ENCODE results near the gene NRXN3.

NRXN3 gene

GRCh38 chr14:78302841-78303240 is 132.7 kb downstream of the NRXN3 start:
- H3K4me3 ChIP-seq (ENCODE audit: low read length), result no peak overlapping the region
- no peak overlapping the region for H3K9ac ChIP-seq (ENCODE audit: low read depth, low read length)
- no peaks in the 10 kb centered on the region for H3K27me3 ChIP-seq (ENCODE audit: control insufficient read depth, insufficient read depth, low read length)
- no peaks in the 10 kb centered on the region for H3K4me1 ChIP-seq (ENCODE audit: control insufficient read depth, insufficient read depth, low read length)
- no peaks in the 10 kb centered on the region for H3K9me3 ChIP-seq (replicated peaks; ENCODE audit: low read length)
- no peaks in the 10 kb centered on the region for H3K36me3 ChIP-seq (ENCODE audit: insufficient read depth, low read length)
- no peak overlapping the region for H3K4me2 ChIP-seq (ENCODE audit: low read length)

DNA sequence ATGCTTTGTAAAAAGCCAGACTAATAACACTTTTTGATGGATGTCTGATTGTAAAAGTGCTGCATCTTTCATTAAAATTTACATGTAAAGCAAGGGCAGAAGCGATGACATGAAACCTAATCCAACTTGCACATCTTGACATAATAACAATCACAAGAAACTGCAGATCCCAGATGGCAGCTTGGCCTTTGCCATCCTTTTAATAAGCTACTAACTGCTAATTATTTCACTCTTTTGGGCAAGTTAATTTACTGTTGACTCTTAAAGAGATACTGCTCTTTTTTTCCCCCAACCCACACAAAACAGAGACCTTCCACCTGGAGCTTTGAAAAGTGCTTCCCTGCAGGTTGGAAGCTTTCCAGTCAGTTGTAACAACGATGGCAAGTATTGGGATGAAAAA is 137.5 kb downstream of the NRXN3 start:
- Histone ChIP-seq H3K9me3 (replicated peaks; ENCODE audit: low read length) (no peaks in the 10 kb centered on the region), H3K27me3 (ENCODE audit: control insufficient read depth, insufficient read depth, low read length) (no peaks in the 10 kb centered on the region), H3K4me2 (ENCODE audit: low read length) (no peak overlapping the region), H3K36me3 (ENCODE audit: insufficient read depth, low read length) (no peaks in the 10 kb centered on the region), H3K9ac (ENCODE audit: low read depth, low read length) (no peak overlapping the region), H3K4me1 (ENCODE audit: control insufficient read depth, insufficient read depth, low read length) (no peaks in the 10 kb centered on the region), H3K4me3 (ENCODE audit: low read length) (no peak overlapping the region)

DNA sequence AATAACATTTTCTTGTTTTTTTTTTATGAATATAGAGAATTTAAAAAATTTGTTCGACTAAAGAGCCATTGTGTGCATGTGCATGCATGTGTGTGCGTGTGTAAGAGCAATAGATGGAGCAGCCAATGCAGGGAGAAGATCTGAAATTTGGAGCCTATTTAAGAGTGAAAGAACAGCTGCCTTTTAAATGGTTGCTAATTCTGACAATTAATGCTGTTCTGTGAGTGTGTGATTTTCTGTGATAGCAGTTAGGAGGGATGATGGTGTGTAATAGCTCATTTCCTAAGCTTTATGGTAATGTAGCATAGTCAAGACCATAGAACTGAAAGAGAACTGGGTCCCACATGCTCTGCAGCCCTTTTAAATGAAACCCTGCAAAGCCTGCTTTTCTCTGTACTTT is 137.9 kb downstream of the NRXN3 start:
- Histone ChIP-seq H3K4me1 (ENCODE audit: control insufficient read depth, insufficient read depth, low read length) (no peaks in the 10 kb centered on the region), H3K9ac (ENCODE audit: low read depth, low read length) (no peak overlapping the region), H3K36me3 (ENCODE audit: insufficient read depth, low read length) (no peaks in the 10 kb centered on the region), H3K27me3 (ENCODE audit: control insufficient read depth, insufficient read depth, low read length) (no peaks in the 10 kb centered on the region), H3K4me2 (ENCODE audit: low read length) (no peak overlapping the region), H3K4me3 (ENCODE audit: low read length) (no peak overlapping the region), H3K9me3 (replicated peaks; ENCODE audit: low read length) (no peaks in the 10 kb centered on the region)

- Histone ChIP-seq H3K27me3 (ENCODE audit: control insufficient read depth, insufficient read depth, low read length) (no peaks in the 10 kb centered on the region), H3K9me3 (replicated peaks; ENCODE audit: low read length) (no peaks in the 10 kb centered on the region), H3K9ac (ENCODE audit: low read depth, low read length) (no peak overlapping the region), H3K4me3 (ENCODE audit: low read length) (no peak overlapping the region), H3K4me1 (ENCODE audit: control insufficient read depth, insufficient read depth, low read length) (no peaks in the 10 kb centered on the region), H3K4me2 (ENCODE audit: low read length) (no peak overlapping the region), H3K36me3 (ENCODE audit: insufficient read depth, low read length) (no peaks in the 10 kb centered on the region)
Observed at GRCh38 chr14:78310272-78310671, 140.1 kb downstream of the NRXN3 start.

DNA sequence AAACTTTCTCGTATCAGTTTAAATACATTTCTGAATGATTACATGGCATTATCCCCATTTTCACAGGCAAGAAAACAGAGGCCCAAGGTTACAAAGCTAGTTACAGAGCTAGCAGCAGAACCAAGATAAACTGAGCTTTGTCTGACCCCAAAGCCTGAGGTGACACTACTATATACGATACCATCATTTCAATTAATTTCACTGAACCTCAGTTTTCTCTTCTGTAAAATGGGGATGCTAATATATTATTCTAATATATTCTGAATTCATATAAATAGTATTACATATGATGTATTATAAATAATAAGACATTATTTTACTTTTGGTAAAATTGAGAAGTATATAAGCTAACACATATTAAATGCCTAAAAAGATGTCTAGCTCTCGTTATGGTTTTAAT is 143.3 kb downstream of the NRXN3 start:
- H3K36me3 ChIP-seq (ENCODE audit: insufficient read depth, low read length), result no peaks in the 10 kb centered on the region
- H3K4me3 ChIP-seq (ENCODE audit: low read length), result no peak overlapping the region
- no peaks in the 10 kb centered on the region for H3K9me3 ChIP-seq (replicated peaks; ENCODE audit: low read length)
- no peaks in the 10 kb centered on the region for H3K27me3 ChIP-seq (ENCODE audit: control insufficient read depth, insufficient read depth, low read length)
- H3K4me1 ChIP-seq (ENCODE audit: control insufficient read depth, insufficient read depth, low read length), result no peaks in the 10 kb centered on the region
- no peak overlapping the region for H3K9ac ChIP-seq (ENCODE audit: low read depth, low read length)
- no peak overlapping the region for H3K4me2 ChIP-seq (ENCODE audit: low read length)

DNA sequence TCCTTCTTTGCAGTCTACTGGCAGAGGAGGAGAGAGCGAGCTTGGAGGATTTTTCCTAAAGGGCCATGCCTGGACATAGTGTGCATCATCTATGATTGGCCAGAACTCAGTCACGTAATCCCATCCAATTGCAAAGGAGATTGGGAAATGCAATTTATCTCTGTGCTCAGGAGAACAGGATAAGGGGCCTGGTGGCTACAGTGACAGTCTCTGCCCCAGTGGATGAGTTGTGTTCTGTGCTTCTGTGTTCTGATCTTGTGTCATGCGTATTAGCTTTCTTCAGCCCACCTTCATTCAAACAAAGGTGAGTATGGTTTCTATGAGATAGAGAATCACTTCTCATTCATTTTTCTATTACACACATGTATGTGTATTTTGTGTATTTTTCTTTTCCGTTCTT is 144.3 kb downstream of the NRXN3 start:
- Histone ChIP-seq H3K9ac (ENCODE audit: low read depth, low read length) (no peak overlapping the region), H3K4me2 (ENCODE audit: low read length) (no peak overlapping the region), H3K27me3 (ENCODE audit: control insufficient read depth, insufficient read depth, low read length) (no peaks in the 10 kb centered on the region), H3K4me3 (ENCODE audit: low read length) (no peak overlapping the region), H3K4me1 (ENCODE audit: control insufficient read depth, insufficient read depth, low read length) (no peaks in the 10 kb centered on the region), H3K36me3 (ENCODE audit: insufficient read depth, low read length) (no peaks in the 10 kb centered on the region), H3K9me3 (replicated peaks; ENCODE audit: low read length) (no peaks in the 10 kb centered on the region)

GRCh38 chr14:78316052-78316451 is 145.9 kb downstream of the NRXN3 start:
- no peaks in the 10 kb centered on the region for H3K36me3 ChIP-seq (ENCODE audit: insufficient read depth, low read length)
- no peaks in the 10 kb centered on the region for H3K27me3 ChIP-seq (ENCODE audit: control insufficient read depth, insufficient read depth, low read length)
- H3K4me3 ChIP-seq (ENCODE audit: low read length), result no peak overlapping the region
- H3K9me3 ChIP-seq (replicated peaks; ENCODE audit: low read length), result no peaks in the 10 kb centered on the region
- no peak overlapping the region for H3K4me2 ChIP-seq (ENCODE audit: low read length)
- no peaks in the 10 kb centered on the region for H3K4me1 ChIP-seq (ENCODE audit: control insufficient read depth, insufficient read depth, low read length)
- H3K9ac ChIP-seq (ENCODE audit: low read depth, low read length), result no peak overlapping the region

DNA sequence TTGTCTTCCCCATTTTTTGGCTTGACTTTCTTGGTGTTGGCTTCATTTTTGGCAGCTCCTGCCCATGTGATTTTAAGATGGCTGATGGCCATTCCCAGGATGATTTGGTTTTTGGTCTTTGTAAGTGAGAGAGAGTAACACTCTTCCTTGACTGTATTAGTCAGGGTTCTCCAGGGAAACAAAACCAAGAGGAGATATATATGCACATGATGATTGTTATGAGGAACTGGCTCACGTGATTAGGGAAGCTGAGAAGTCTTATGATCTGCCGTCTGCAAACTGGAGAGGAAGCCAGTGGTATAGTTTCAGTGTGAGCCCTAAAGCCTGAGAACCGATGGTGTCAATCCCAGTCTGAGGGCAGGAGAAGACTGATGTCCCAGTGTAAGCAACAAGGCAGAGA is 146.6 kb downstream of the NRXN3 start:
- Histone ChIP-seq H3K4me1 (ENCODE audit: control insufficient read depth, insufficient read depth, low read length) (no peaks in the 10 kb centered on the region), H3K27me3 (ENCODE audit: control insufficient read depth, insufficient read depth, low read length) (no peaks in the 10 kb centered on the region), H3K4me2 (ENCODE audit: low read length) (no peak overlapping the region), H3K4me3 (ENCODE audit: low read length) (no peak overlapping the region), H3K9me3 (replicated peaks; ENCODE audit: low read length) (peaks cover 3% of the 10 kb centered on the region), H3K9ac (ENCODE audit: low read depth, low read length) (no peak overlapping the region), H3K36me3 (ENCODE audit: insufficient read depth, low read length) (no peaks in the 10 kb centered on the region)

- H3K9me3 ChIP-seq (replicated peaks; ENCODE audit: low read length), result peaks cover 6% of the 10 kb centered on the region
- H3K4me1 ChIP-seq (ENCODE audit: control insufficient read depth, insufficient read depth, low read length), result no peaks in the 10 kb centered on the region
- no peaks in the 10 kb centered on the region for H3K36me3 ChIP-seq (ENCODE audit: insufficient read depth, low read length)
- H3K9ac ChIP-seq (ENCODE audit: low read depth, low read length), result no peak overlapping the region
- H3K4me2 ChIP-seq (ENCODE audit: low read length), result no peak overlapping the region
- no peaks in the 10 kb centered on the region for H3K27me3 ChIP-seq (ENCODE audit: control insufficient read depth, insufficient read depth, low read length)
- no peak overlapping the region for H3K4me3 ChIP-seq (ENCODE audit: low read length)
Observed at GRCh38 chr14:78319406-78319805, 149.2 kb downstream of the NRXN3 start.

GRCh38 chr14:78319887-78320635 is 149.9 kb downstream of the NRXN3 start:
- H3K4me2 ChIP-seq (ENCODE audit: low read length), result no peak overlapping the region
- no peaks in the 10 kb centered on the region for H3K36me3 ChIP-seq (ENCODE audit: insufficient read depth, low read length)
- no peaks in the 10 kb centered on the region for H3K4me1 ChIP-seq (ENCODE audit: control insufficient read depth, insufficient read depth, low read length)
- no peaks in the 10 kb centered on the region for H3K27me3 ChIP-seq (ENCODE audit: control insufficient read depth, insufficient read depth, low read length)
- no peak overlapping the region for H3K4me3 ChIP-seq (ENCODE audit: low read length)
- no peak overlapping the region for H3K9ac ChIP-seq (ENCODE audit: low read depth, low read length)
- peaks cover 6% of the 10 kb centered on the region for H3K9me3 ChIP-seq (replicated peaks; ENCODE audit: low read length)

- Histone ChIP-seq H3K9me3 (replicated peaks; ENCODE audit: low read length) (peaks cover 9% of the 10 kb centered on the region), H3K4me2 (ENCODE audit: low read length) (no peak overlapping the region), H3K4me3 (ENCODE audit: low read length) (no peak overlapping the region), H3K36me3 (ENCODE audit: insufficient read depth, low read length) (no peaks in the 10 kb centered on the region), H3K27me3 (ENCODE audit: control insufficient read depth, insufficient read depth, low read length) (no peaks in the 10 kb centered on the region), H3K9ac (ENCODE audit: low read depth, low read length) (no peak overlapping the region), H3K4me1 (ENCODE audit: control insufficient read depth, insufficient read depth, low read length) (no peaks in the 10 kb centered on the region)
Observed at GRCh38 chr14:78324353-78324752, 154.2 kb downstream of the NRXN3 start.

- no peaks in the 10 kb centered on the region for H3K4me1 ChIP-seq (ENCODE audit: control insufficient read depth, insufficient read depth, low read length)
Observed at GRCh38 chr14:78325911-78326310, 155.7 kb downstream of the NRXN3 start.

More at GRCh38 chr14:78325911-78326310, 155.7 kb downstream of the NRXN3 start:
- Histone ChIP-seq H3K4me2 (ENCODE audit: low read length) (no peak overlapping the region), H3K9ac (ENCODE audit: low read depth, low read length) (no peak overlapping the region), H3K4me3 (ENCODE audit: low read length) (no peak overlapping the region), H3K27me3 (ENCODE audit: control insufficient read depth, insufficient read depth, low read length) (no peaks in the 10 kb centered on the region), H3K36me3 (ENCODE audit: insufficient read depth, low read length) (no peaks in the 10 kb centered on the region), H3K9me3 (replicated peaks; ENCODE audit: low read length) (peaks cover 9% of the 10 kb centered on the region)
